ENCODE data around the gene MEIS1. TPM values are rescaled to one million over a fixed set of nuclear protein-coding genes. Genes with fewer than 3 reads are reported as not detected.
A peak's percentile ranks its signal among the peaks of the same experiment; 100 is the strongest.

MEIS1 gene
- total and polyA plus RNA-seq, 2 donors (not counting 1 experiment from before 2014, with no cell fraction given), result 48.3 to 139 TPM

DNA sequence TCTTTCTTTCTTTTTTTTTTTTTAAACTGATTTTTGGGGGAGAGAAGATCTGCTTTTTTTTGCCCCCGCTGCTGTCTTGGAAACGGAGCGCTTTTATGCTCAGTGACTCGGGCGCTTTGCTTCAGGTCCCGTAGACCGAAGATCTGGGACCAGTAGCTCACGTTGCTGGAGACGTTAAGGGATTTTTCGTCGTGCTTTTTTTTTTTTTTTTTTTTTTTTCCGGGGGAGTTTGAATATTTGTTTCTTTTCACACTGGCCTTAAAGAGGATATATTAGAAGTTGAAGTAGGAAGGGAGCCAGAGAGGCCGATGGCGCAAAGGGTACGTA is 587 bp downstream of the MEIS1 start:
- peak overlapping the region; percentile 67 to 100 (median 87) for H3K4me3 ChIP-seq (replicated peaks in 1 of 4; ENCODE audit: control extremely low read depth in 1 of 4, insufficient read depth in 1 of 4, low read depth in 3 of 4, low read length in 4 of 4)
- no peak for DNase-seq (ENCODE audit: low read depth in 2 of 2)
- peaks cover 2% of the 10 kb centered on the region for H3K4me1 ChIP-seq (ENCODE audit: control insufficient read depth, extremely low read depth, insufficient read depth, low read length)
- no peaks in the 10 kb centered on the region for H3K9me3 ChIP-seq (ENCODE audit: control insufficient read depth, insufficient read depth, low read depth, low read length)
- H3K27ac ChIP-seq (ENCODE audit: insufficient read depth, low read length), result peak overlapping the region; percentile 93
- H3K27me3 ChIP-seq (ENCODE audit: control insufficient read depth, insufficient read depth, low read length), result no peaks in the 10 kb centered on the region
- H3K36me3 ChIP-seq (ENCODE audit: control insufficient read depth, insufficient read depth, low read length), result peaks cover 8% of the 10 kb centered on the region
- peak overlapping the region; percentile 61 for H3K9ac ChIP-seq (ENCODE audit: insufficient read depth, low read length)
- peaks cover 71% of the 10 kb centered on the region for H3K79me2 ChIP-seq (ENCODE audit: control insufficient read depth, insufficient read depth, low read length)
- peak overlapping the region; percentile 92 for H3K4me2 ChIP-seq (ENCODE audit: extremely low read depth, insufficient read depth, low read length)
- no peak for TF ChIP-seq EZH2 (IDR thresholded peaks at IDR 0.05; ENCODE audit: low read length, missing control alignments)
- TF ChIP-seq, protein P1, sequence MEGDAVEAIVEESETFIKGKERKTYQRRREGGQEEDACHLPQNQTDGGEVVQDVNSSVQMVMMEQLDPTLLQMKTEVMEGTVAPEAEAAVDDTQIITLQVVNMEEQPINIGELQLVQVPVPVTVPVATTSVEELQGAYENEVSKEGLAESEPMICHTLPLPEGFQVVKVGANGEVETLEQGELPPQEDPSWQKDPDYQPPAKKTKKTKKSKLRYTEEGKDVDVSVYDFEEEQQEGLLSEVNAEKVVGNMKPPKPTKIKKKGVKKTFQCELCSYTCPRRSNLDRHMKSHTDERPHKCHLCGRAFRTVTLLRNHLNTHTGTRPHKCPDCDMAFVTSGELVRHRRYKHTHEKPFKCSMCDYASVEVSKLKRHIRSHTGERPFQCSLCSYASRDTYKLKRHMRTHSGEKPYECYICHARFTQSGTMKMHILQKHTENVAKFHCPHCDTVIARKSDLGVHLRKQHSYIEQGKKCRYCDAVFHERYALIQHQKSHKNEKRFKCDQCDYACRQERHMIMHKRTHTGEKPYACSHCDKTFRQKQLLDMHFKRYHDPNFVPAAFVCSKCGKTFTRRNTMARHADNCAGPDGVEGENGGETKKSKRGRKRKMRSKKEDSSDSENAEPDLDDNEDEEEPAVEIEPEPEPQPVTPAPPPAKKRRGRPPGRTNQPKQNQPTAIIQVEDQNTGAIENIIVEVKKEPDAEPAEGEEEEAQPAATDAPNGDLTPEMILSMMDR (conservative IDR thresholded peaks at IDR 0.05 in 1 of 2, IDR thresholded peaks at IDR 0.05 in 1 of 2; ENCODE audit: low read depth in 1 of 2, low read length in 2 of 2), result no peak
- no peak overlapping the region for H2AFZ ChIP-seq (ENCODE audit: low read length)
- no peaks in the 10 kb centered on the region for H4K20me1 ChIP-seq (ENCODE audit: control insufficient read depth, extremely low read depth, insufficient read depth, low read length)

DNA sequence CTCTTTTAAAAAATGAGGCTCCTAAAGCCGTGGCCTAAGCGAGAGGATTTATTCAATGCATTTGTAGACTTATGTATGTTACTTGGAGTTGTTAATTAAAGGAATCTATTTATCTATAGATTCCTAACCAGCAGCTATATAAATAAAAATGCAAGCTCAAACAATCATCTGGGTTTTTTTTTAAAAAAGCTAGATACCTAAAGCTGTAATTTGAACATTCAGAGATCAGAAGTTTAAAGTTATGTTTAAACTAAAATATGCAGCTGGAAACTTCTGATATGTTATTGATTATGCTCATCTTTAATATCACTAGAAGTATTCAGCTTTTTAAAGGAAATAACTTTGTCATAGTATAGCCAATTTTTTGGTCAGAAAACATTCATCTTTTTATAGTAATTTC is 1.0 kb downstream of the MEIS1 start:
- DNase-seq (ENCODE audit: low read depth in 2 of 2), result no peak
- Histone ChIP-seq H3K9ac (ENCODE audit: insufficient read depth, low read length) (peak overlapping the region; percentile 61), H3K79me2 (ENCODE audit: control insufficient read depth, insufficient read depth, low read length) (peaks cover 76% of the 10 kb centered on the region), H3K4me2 (ENCODE audit: extremely low read depth, insufficient read depth, low read length) (peak overlapping the region; percentile 40), H3K4me1 (ENCODE audit: control insufficient read depth, extremely low read depth, insufficient read depth, low read length) (peaks cover 2% of the 10 kb centered on the region), H3K27me3 (ENCODE audit: control insufficient read depth, insufficient read depth, low read length) (no peaks in the 10 kb centered on the region), H3K27ac (ENCODE audit: insufficient read depth, low read length) (peak overlapping the region; percentile 93), H3K4me3 (replicated peaks in 1 of 4; ENCODE audit: control extremely low read depth in 1 of 4, insufficient read depth in 1 of 4, low read depth in 3 of 4, low read length in 4 of 4) (peak overlapping the region; percentile 67 to 100 (median 87)), H3K9me3 (ENCODE audit: control insufficient read depth, insufficient read depth, low read depth, low read length) (no peaks in the 10 kb centered on the region), H3K36me3 (ENCODE audit: control insufficient read depth, insufficient read depth, low read length) (peaks cover 10% of the 10 kb centered on the region), H4K20me1 (ENCODE audit: control insufficient read depth, extremely low read depth, insufficient read depth, low read length) (no peaks in the 10 kb centered on the region), H2AFZ (ENCODE audit: low read length) (no peak overlapping the region)
- TF ChIP-seq, protein P1 (conservative IDR thresholded peaks at IDR 0.05 in 1 of 2, IDR thresholded peaks at IDR 0.05 in 1 of 2; ENCODE audit: low read depth in 1 of 2, low read length in 2 of 2), result no peak
- no peak for TF ChIP-seq EZH2 (IDR thresholded peaks at IDR 0.05; ENCODE audit: low read length, missing control alignments)

DNA sequence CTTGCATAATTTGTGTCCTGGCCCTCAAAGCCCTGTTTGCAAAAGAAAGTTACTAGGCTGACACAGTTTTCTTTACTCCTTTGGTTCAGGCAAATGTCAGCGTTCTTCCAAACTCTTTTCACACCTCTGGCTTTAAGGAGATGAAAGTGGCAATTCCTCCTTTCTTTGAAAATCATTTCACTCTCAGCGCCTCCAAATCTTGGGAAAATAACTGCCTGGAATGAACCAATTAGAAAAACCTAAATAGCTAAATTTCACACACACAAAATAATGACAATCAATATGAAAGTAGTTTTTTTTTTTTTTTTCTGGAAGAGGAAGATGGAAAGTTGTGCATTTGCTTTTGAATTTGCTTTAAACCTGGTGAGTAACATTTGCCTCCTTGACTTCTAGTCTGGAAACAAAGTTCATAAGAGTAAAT is 1.7 kb downstream of the MEIS1 start:
- Histone ChIP-seq H3K79me2 (ENCODE audit: control insufficient read depth, insufficient read depth, low read length) (peaks cover 82% of the 10 kb centered on the region), H3K36me3 (ENCODE audit: control insufficient read depth, insufficient read depth, low read length) (peaks cover 10% of the 10 kb centered on the region), H3K9me3 (ENCODE audit: control insufficient read depth, insufficient read depth, low read depth, low read length) (no peaks in the 10 kb centered on the region), H3K4me3 (replicated peaks in 1 of 4; ENCODE audit: control extremely low read depth in 1 of 4, insufficient read depth in 1 of 4, low read depth in 3 of 4, low read length in 4 of 4) (peak overlapping the region; percentile 67 to 100 (median 87)), H3K4me2 (ENCODE audit: extremely low read depth, insufficient read depth, low read length) (peak overlapping the region; percentile 78), H3K4me1 (ENCODE audit: control insufficient read depth, extremely low read depth, insufficient read depth, low read length) (peaks cover 2% of the 10 kb centered on the region), H3K27ac (ENCODE audit: insufficient read depth, low read length) (peak overlapping the region; percentile 93), H3K27me3 (ENCODE audit: control insufficient read depth, insufficient read depth, low read length) (no peaks in the 10 kb centered on the region), H2AFZ (ENCODE audit: low read length) (no peak overlapping the region), H4K20me1 (ENCODE audit: control insufficient read depth, extremely low read depth, insufficient read depth, low read length) (no peaks in the 10 kb centered on the region), H3K9ac (ENCODE audit: insufficient read depth, low read length) (peak overlapping the region; percentile 61)
- no peak for DNase-seq (ENCODE audit: low read depth in 2 of 2)
- no peak for TF ChIP-seq EZH2 (IDR thresholded peaks at IDR 0.05; ENCODE audit: low read length, missing control alignments)
- TF ChIP-seq, protein P1 (conservative IDR thresholded peaks at IDR 0.05 in 1 of 2, IDR thresholded peaks at IDR 0.05 in 1 of 2; ENCODE audit: low read depth in 1 of 2, low read length in 2 of 2), result no peak
